SU-DHL-6 (cell line): ENCODE measurements around the gene TRIM3.

Experiments
- H2AFZ ChIP-seq: fragments of 200-600 bp; sonication (generic); 2 replicates; pipeline ENCODE4 v1.6.1; 2014; ENCODE audit warnings: low read depth, mild to moderate bottlenecking, moderate library complexity, mixed read lengths, antibody characterized with exemption, low read length; ENCODE audit not compliant: severe bottlenecking
- H3F3A ChIP-seq: fragments of 200-600 bp; shearing (Covaris generic); 2 replicates; pipeline ENCODE4 v1.6.0; 2016; ENCODE audit warnings: antibody characterized with exemption, mild to moderate bottlenecking; ENCODE audit not compliant: insufficient read depth
- H3K27ac ChIP-seq: fragments of 200-600 bp; sonication (generic); 2 replicates; pipeline ENCODE4 v1.5.1; 2016; ENCODE audit warnings: low read depth, mild to moderate bottlenecking, low read length, moderate library complexity, mixed read lengths
- H3K27me3 ChIP-seq: fragments of 200-600 bp; sonication (generic), shearing (Covaris generic); 2 replicates; pipeline ENCODE4 v1.6.0; 2014; ENCODE audit warnings: mild to moderate bottlenecking, low read length
- H3K36me3 ChIP-seq: fragments of 200-600 bp; sonication (generic); 2 replicates; pipeline ENCODE4 v1.6.1; 2014; ENCODE audit warnings: mild to moderate bottlenecking, low read length, mixed read lengths
- H3K4me2 ChIP-seq: fragments of 300-600, 200-600 bp; shearing (Covaris generic), sonication (generic); 2 replicates; pipeline ENCODE4 v1.6.0; 2014; ENCODE audit warnings: low read length, low read depth, mild to moderate bottlenecking; ENCODE audit not compliant: poor library complexity, severe bottlenecking
- H3K4me3 ChIP-seq: fragments of 200-600 bp; sonication (generic); 2 replicates; pipeline ENCODE4 v1.5.1; 2014; ENCODE audit warnings: antibody characterized with exemption, low read length, mild to moderate bottlenecking, mixed read lengths; ENCODE audit not compliant: insufficient read depth, poor library complexity, severe bottlenecking
- H3K79me2 ChIP-seq: fragments of 200-600 bp; sonication (generic); 2 replicates; pipeline ENCODE4 v1.6.1; 2014; ENCODE audit warnings: mild to moderate bottlenecking, low read length, moderate library complexity; ENCODE audit not compliant: insufficient read depth
- H3K9ac ChIP-seq: fragments of 200-600 bp; sonication (generic); 2 replicates; pipeline ENCODE4 v1.7.0; 2014; ENCODE audit warnings: mild to moderate bottlenecking, low read length
- H3K9me2 ChIP-seq: fragments of 200-600 bp; sonication (generic); replicated peaks from 2 replicates; pipeline ENCODE4 v1.6.1; 2014; ENCODE audit warnings: low read length; ENCODE audit not compliant: insufficient read depth
- H3K9me3 ChIP-seq: fragments of 200-600 bp; sonication (generic); 2 replicates; pipeline ENCODE4 v1.6.1; 2014; ENCODE audit warnings: low read length, mixed read lengths; ENCODE audit not compliant: insufficient read depth
- H4K20me1 ChIP-seq: fragments of 200-600 bp; sonication (generic); 2 replicates; pipeline ENCODE4 v1.6.1; 2014; ENCODE audit warnings: low read depth, mild to moderate bottlenecking, antibody characterized with exemption, low read length, moderate library complexity, mixed read lengths
- EZH2phosphoT487 ChIP-seq: fragments of 200-600 bp; sonication (generic), shearing (Covaris generic); conservative IDR thresholded peaks from 2 replicates; pipeline ENCODE4 v1.6.1; 2018; ENCODE audit warnings: mild to moderate bottlenecking, antibody characterized with exemption, low read length, moderate library complexity, mixed read lengths
- TF ChIP-seq, protein P1 (sequence below): fragments of 200-600 bp; sonication (generic); IDR thresholded peaks from one replicate; pipeline ENCODE4 v1.5.1; 2017; ENCODE audit warnings: antibody characterized with exemption, mild to moderate bottlenecking, low read length, moderate library complexity; ENCODE audit not compliant: insufficient read depth, poor library complexity, severe bottlenecking

The TRIM3 gene

DNA sequence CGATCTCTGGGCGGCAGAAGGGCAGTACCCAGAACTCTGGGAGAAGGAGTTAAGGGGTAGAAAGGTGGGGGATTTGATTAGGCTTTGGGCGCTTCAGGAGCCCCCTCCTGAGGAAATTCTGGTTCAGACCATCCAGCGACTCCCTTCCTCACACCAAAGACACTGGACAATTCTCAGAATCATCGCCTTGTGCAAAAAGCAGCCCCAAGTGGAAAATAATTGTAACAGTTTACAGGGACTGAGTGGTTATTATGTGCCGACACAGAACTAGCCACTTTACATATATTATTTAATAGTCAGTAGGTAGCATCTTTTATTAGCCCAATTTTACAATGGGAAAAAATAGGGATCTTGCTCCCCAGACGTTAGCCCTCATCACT is 662 bp upstream of the TRIM3 start:
- H3K9ac ChIP-seq: peak overlapping the region; percentile 26; the same call in 1 of the 2 replicates
- no peaks in the 10 kb centered on the region for H4K20me1 ChIP-seq
- peaks cover 15% of the 10 kb centered on the region for H3F3A ChIP-seq
- no peaks in the 10 kb centered on the region for H3K79me2 ChIP-seq
- no peak overlapping the region for H3K27ac ChIP-seq
- H3K9me2 ChIP-seq: no peaks in the 10 kb centered on the region
- H3K36me3 ChIP-seq: no peaks in the 10 kb centered on the region
- no peaks in the 10 kb centered on the region for H3K9me3 ChIP-seq
- H3K4me2 ChIP-seq: peak overlapping the region; percentile 52
- peak overlapping the region; percentile 45 for H2AFZ ChIP-seq
- peak overlapping the region; percentile 35 for H3K4me3 ChIP-seq
- no peak for TF ChIP-seq EZH2phosphoT487
- TF ChIP-seq, protein P1, sequence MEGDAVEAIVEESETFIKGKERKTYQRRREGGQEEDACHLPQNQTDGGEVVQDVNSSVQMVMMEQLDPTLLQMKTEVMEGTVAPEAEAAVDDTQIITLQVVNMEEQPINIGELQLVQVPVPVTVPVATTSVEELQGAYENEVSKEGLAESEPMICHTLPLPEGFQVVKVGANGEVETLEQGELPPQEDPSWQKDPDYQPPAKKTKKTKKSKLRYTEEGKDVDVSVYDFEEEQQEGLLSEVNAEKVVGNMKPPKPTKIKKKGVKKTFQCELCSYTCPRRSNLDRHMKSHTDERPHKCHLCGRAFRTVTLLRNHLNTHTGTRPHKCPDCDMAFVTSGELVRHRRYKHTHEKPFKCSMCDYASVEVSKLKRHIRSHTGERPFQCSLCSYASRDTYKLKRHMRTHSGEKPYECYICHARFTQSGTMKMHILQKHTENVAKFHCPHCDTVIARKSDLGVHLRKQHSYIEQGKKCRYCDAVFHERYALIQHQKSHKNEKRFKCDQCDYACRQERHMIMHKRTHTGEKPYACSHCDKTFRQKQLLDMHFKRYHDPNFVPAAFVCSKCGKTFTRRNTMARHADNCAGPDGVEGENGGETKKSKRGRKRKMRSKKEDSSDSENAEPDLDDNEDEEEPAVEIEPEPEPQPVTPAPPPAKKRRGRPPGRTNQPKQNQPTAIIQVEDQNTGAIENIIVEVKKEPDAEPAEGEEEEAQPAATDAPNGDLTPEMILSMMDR: no peak
- no peaks in the 10 kb centered on the region for H3K27me3 ChIP-seq

DNA sequence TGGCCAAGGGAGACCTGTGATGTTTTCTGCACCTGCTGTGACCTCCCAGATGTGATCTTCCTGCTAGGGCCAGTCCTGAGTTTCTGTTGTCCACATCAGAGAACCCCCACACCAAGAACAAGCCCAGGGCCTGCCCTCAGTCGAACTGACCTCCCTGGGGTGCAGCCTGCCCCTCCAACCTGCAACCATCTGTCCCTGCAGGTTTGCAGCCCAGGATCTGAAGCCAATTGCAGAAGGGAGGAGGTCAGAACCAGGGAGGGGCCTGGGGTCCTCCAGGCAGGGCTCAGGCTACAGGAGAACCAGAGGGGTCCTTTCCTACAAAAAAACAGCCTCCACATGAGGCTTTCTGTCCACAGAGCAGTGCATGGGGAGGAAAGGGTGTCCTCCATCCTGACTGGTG is 807 bp downstream of the TRIM3 start:
- H3K79me2 ChIP-seq: no peaks in the 10 kb centered on the region
- no peak for TF ChIP-seq EZH2phosphoT487
- TF ChIP-seq, protein P1: no peak
- peak overlapping the region; percentile 92 for H3K4me2 ChIP-seq
- H3K27me3 ChIP-seq: no peaks in the 10 kb centered on the region
- no peak overlapping the region for H3K4me3 ChIP-seq
- no peaks in the 10 kb centered on the region for H4K20me1 ChIP-seq
- H2AFZ ChIP-seq: no peak overlapping the region
- H3F3A ChIP-seq: peaks cover 15% of the 10 kb centered on the region
- H3K9me3 ChIP-seq: no peaks in the 10 kb centered on the region
- no peaks in the 10 kb centered on the region for H3K9me2 ChIP-seq
- H3K27ac ChIP-seq: no peak overlapping the region
- 0 out of 2 replicates have a peak overlapping the region, but pooled peaks have one; percentile 68 for H3K9ac ChIP-seq
- H3K36me3 ChIP-seq: no peaks in the 10 kb centered on the region

DNA sequence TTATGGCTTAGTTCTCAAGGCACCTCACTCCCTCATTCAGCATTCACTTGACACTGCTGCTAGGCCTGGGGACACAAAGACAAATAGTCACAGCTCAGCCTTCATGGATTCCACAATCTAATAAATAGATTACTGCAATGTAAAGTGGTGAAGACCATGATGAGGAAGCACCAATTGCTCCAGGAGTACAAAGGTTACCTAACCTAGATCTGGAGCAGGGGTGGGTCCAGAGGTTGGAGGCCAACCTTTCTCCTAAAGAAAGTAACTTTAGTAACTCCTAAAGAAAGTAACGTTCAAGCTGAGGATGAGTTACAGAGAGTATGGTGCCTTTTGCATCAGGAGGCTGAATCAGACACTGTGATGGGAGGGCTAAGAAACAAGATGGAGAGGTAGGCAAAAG is 4.1 kb downstream of the TRIM3 start:
- Histone ChIP-seq H3K9me3 (no peaks in the 10 kb centered on the region), H3K27me3 (no peaks in the 10 kb centered on the region), H3F3A (peaks cover 5% of the 10 kb centered on the region), H3K79me2 (no peaks in the 10 kb centered on the region), H3K36me3 (no peaks in the 10 kb centered on the region), H4K20me1 (no peaks in the 10 kb centered on the region), H2AFZ (no peak overlapping the region), H3K9me2 (no peaks in the 10 kb centered on the region), H3K9ac (no peak overlapping the region), H3K4me3 (no peak overlapping the region), H3K27ac (no peak overlapping the region), H3K4me2 (no peak overlapping the region)
- TF ChIP-seq EZH2phosphoT487: no peak
- TF ChIP-seq, protein P1: no peak
